ENCODE data around the gene USF2.

The USF2 gene

GRCh38 chr19:35246466-35247092 lies 22.2 kb upstream of the USF2 start:
- no peak for DNase-seq

- DNase-seq, result peak; percentile 96
Observed at GRCh38 chr19:35247526-35248309, 21.0 kb upstream of the USF2 start.

- peak; percentile 97 for DNase-seq
Observed at GRCh38 chr19:35248310-35249145, 20.2 kb upstream of the USF2 start, which contains the start of gene LSR. Gene LSR (plus strand): TSS chr19:35249002. CDS start chr19:35249023, 21 bp downstream.

- DNase-seq, result no peak
Observed at GRCh38 chr19:35249146-35249847, 19.5 kb upstream of the USF2 start.

GRCh38 chr19:35249848-35250711 lies 18.7 kb upstream of the USF2 start:
- DNase-seq, result no peak

- no peak for DNase-seq
Observed at GRCh38 chr19:35251456-35251855, 17.3 kb upstream of the USF2 start.

- no peak for DNase-seq
Observed at GRCh38 chr19:35253316-35254286, 15.2 kb upstream of the USF2 start.

- DNase-seq, result no peak
Observed at GRCh38 chr19:35254341-35255297, 14.1 kb upstream of the USF2 start.

- no peak for DNase-seq
Observed at GRCh38 chr19:35256566-35256965, 12.2 kb upstream of the USF2 start.

GRCh38 chr19:35257113-35257461 lies 11.7 kb upstream of the USF2 start:
- DNase-seq, result no peak

GRCh38 chr19:35260694-35261304 lies 8.0 kb upstream of the USF2 start:
- DNase-seq, result no peak

GRCh38 chr19:35261356-35262100 lies 7.2 kb upstream of the USF2 start:
- no peak for DNase-seq

- DNase-seq, result no peak
Observed at GRCh38 chr19:35262101-35262761, 6.5 kb upstream of the USF2 start.

GRCh38 chr19:35264268-35265125 lies 4.3 kb upstream of the USF2 start:
- no peak for DNase-seq

GRCh38 chr19:35265126-35265899 lies 3.4 kb upstream of the USF2 start:
- no peak for DNase-seq

Data from NCI-H526 treated with DMSO at 0.1 percent for 48 hours (cell line).